Activated CD8-positive, alpha-beta memory T cell treated with anti-CD3 and anti-CD28 coated beads, Interleukin-2, amount 50 U/mL, for 24 hours (primary cell): ENCODE measurements around the gene CXXC5.

Experiments
- DNase-seq: peaks from one replicate; pipeline ENCODE4 v3.0.0-alpha.2; 2020; ENCODE audit errors: extremely low read depth

CXXC5 gene

DNA sequence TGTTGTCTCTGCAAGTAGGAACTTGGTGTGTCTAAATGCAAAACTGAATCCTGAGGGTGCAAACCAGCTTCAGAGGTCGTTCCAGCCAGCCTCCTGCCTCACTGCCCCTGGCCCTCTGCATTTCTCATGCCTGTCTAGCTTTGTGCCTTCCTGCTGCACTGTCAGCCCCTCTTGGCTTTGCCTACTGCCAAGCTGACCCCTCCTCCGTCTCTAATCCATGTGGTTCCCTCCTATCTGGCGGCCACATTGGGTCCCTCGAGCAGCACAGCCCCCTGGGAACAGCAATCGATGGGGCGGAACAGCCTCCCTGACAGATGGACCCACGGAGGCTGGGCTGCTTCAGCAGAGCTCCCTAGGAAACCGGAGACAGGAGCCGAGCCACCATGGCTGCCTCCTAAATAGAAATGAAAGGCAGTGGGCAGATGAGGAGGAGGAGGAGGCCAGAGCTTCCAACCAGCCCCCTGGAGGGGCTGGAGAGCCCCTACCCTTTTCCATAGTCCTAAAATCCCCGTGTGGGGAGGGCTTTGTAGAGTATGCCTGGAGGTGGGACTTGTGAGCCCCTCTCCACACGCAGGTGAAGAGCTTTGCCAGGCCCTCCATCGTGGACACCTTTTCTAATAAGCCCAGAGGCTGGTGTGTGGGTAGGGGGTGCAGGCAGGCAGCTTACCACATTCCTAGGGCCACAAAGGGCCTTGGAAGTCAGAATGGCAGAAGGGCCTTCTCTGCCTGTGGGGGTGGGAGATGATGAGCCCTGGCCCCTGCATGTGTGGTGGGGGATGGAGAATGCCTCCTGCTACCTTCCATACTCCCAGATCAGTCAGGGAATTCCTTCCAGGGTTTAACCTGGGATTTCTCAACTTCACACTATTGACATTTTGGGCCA, 9.2 kb upstream of the CXXC5 start:
- no peak for DNase-seq

DNA sequence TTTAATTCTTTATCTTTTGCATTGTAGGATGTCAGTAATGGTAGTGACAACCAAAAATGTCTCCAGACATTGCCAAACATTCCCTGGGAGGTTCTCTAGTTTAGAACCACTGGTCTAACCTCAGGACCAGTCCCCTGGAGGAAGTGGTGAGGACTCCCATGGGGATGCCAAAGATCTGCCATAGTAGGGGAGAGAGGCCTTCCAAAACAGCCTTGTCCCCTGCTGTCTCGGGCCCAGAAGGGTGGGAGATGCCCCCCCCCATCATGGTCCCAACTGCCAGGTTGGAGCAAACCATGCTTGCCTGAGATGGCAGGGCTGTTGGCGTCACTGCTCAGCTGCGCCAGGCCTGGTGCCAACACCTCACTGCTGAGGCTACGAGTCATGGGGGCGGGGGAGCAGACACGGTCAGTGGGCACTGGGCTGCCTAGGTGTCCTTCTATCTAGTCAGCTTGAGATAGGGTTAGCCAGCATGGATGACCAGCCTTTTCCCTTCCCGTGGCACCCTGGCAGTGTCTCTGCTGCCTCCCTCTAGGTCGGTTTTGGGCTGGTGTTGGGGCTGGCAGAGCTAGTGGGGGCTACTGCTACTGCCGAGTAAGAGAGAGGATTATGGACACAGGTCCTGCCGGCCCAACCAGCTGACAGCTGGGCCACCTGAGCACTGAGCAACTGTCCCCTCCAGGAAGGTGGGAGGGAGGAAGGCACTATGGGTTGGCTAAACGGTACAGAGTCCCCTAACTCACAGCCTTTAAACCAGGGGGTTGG, 8.3 kb upstream of the CXXC5 start:
- DNase-seq, result no peak

DNA sequence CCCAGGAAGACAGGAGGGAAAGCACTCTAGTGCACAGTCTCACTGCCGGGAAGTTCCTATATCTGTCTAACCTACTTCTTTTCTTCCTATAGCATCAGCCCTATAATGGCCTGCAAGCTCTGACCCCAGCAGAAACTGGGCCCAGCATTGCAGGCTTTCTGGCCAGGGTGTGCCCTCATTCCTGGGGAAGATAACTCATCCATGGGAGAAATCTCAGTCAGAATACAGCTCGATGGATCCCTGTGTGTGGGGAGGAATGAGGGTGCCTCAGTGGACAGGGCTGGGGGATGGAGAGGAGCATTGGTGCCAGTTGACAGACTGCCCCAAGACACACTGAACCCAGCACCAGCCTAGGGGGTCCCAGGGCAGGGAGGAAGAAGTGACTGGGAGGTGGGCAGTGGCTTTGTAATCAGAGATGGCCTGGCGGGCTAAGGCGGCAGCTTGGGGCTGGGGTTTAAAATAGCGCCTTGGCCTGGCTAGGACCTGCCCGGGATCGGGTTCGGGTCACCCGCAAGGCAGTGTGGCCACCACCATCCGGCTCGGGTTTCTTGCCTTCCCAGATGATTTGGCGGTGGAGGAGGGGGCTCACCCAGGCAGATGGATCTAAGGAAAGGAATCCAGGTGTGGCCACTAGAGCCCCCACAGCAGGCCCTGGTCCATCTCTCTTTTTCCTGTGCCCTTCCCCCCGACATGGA, 7.6 kb upstream of the CXXC5 start:
- no peak for DNase-seq

DNA sequence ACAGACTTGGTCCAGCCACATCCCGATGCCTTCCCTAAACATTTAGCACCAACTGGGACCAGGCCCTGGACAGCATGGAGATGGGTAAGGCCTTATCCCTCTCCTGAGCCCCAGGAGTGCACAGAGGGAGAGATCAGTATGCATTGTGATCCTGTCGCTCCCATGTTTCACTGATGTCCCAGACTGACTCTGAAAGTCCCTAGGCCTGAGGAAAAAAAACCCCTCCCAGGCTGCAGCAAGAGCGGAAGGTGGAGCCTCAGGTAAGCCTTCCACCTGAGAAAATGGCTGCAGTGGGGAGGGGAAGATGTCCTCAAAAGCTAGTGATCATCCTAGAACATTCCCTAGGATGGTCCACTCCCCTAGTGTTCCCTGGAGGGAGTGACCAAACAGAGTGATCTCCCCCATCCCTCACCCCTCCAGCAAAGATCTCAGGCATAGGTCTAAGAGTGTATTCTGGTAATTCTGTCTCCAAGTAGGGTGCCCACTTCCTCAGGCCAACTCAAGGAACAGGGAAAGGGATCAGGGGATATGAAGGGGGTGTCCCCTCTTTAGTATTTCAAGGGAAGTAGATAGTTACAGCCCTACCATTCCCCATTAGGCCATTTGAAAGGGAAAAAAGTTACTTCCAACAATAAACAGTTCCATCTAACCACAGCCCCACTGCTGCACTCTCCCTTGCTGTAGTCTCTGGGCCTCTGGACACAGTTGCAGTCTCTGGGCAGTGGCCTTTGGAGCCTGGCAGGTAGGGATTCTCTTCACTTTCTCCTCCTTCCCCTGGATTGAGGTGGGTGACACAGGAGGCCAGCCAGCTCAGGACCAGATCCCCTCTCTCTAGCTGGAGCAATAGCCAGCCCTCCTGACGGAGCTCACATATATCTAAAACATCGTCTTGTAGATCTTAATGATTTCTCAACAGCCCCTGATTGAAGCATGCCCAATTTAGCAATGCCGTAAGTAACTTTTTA, 6.8 kb upstream of the CXXC5 start:
- DNase-seq, result no peak

DNA sequence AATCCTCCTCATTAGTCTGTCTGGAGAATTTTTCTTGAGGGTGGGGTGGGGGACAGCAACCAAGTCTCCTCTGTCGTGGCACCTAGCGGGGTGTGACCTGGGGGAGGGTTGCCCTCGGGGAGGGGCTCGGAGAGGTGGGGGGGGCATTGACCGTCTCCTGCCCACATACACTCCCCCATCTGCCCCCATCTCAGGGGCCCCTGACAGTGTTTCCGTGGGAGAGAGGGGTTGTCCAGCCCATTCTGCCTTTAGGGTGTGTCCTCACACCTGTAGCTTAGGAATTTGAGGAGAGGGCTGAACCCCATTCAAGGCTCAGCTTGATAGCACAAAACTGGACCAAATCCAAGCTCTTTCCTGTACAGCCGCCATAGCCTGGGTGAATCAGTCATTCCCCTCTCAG, 5.9 kb upstream of the CXXC5 start:
- DNase-seq, result no peak

DNA sequence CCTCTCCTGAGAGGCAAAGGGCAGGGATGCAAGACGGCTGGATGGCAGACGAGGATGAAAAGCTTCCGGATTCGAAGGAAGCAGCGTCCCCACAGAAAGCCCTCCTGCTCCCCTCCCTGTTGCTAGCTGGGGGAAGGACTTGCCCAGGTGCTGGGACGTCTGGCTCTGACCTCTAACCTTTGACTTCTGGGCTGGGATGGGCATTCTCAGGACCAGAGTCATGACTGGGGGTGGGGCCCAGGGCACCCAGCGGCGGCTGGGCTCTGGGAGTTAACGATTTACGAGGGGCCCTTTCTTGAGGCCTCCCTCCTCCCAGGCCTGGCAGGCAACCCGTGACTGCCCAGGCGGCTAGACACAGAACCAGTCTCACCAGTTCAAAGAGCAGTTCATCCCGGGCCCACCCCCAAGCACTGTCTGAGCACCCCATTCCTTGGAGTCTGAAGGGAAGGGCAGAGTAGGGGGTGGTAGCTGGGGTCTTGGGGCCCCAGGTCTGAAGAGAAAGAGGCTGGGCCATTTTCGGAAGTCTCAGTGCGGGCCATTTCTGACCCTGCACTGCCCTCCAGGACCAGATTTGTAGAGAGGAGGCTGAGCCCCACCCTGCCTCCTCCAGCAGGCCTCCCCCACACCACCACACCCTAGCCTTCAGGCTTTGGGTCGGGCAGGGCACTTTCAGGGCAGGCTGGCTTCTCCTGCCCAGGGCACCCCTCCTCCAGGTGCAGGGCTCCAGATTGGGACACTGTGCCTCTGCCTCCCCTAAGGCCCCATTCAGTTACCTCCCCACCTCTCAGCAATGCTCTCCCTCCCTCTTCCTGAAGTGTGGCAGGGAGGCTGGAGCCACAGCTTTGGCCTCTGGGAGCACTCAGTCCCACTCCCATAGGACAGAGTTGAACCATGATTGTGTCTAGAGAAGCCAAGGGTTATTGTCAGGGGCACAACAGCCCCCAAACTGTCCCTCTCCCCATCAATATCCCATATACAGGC, 5.0 kb upstream of the CXXC5 start:
- DNase-seq, result no peak

DNA sequence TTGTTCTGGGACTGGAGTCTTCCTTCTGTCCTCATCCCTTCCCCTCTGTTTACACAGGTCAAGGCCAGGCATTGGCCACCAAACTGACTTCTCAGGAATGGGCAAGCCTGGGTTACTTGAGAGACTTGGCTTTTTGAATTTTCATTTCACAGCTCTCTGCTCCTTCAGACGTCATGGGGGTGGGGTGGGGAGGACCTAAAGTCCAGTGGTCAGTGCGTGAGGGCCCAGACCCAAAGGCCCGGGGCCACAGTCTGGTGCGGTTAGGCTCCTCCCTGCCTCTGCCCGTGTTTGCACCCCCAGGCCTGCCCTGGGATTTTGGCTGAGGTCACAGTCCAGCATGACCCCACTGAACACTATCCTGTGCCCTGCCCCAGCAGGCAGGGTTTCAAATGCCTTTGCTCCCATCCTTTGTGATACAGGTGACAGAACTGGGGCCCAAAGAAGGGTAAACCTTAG, 4.1 kb upstream of the CXXC5 start:
- DNase-seq, result no peak

DNA sequence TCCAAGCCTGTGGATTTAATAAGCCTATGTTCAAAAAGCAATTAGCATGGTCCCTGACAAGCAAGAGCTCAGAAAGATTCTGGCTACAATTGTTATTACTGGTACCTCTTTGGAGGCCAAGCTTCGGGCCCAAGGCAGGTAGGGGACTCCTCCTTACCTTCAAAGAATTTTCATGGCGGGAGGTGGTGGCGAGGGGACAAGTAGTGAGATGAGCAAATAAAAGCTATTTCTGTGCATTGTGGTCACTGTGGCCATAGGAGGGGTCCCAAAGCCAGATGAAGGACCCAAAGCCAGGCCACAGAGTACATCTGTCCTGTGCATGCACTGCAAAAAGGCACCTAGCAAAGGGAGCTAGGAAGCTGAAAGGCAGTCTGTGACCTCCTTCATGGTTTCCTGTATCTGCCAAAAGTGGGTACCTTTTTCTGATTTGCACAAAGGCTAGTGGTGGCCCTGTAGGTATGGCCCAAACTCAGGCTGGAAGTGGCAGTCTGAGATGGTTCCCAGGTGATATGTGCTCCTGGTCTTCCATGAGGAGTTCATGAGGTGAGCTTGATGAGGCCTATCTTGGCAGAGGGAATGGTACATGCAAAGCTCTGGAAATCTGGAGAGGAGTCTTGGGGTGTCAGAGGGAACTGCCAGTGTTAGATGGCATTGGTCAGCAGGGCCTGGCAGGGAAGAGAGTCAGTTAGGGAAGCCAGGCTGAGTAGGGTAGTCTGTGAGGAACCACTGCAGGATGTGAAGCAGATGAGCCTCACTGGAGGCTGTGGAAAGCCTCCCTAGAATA, 3.3 kb upstream of the CXXC5 start:
- no peak for DNase-seq

DNA sequence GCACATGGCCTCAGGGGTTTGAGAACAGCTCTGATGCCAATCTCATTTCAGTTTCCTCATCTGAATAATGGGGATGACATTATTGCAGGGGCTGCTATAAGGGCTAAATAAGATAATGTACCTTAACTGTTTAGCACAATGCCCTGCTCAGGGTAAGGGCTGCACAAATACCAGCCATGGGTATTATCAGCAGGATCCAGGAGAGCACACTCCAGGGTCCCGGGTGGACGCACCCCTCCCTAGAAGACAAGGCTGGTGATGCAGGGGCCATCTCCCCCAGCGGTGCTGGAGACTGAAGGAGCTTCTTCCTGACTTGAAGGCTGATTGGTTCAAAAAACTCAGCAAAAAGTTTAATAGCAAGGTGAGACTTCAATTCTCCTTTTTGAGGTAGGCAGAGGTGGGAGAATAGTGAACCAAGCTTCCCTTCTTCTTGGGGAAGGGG, 2.7 kb upstream of the CXXC5 start:
- DNase-seq, result no peak

DNA sequence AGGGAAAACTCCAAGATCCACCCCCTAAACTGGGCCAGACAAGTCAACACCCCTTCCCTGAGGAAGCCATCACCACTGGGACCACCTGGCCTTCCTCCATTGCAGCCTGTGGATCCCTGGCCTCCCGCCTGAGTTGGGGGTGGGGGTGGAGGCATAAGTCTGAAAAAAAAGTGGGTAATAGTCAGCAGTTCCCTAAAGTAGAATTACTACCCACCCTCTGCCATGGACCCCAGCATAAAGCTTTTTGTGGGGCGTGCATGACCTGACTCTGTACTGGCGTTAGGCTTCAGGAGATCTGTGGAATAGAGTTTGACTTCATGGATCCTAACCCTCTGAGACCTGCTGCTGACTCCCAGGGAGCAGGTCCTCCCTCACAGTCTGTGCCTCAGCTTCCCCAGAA, 2.0 kb upstream of the CXXC5 start:
- no peak for DNase-seq

DNA sequence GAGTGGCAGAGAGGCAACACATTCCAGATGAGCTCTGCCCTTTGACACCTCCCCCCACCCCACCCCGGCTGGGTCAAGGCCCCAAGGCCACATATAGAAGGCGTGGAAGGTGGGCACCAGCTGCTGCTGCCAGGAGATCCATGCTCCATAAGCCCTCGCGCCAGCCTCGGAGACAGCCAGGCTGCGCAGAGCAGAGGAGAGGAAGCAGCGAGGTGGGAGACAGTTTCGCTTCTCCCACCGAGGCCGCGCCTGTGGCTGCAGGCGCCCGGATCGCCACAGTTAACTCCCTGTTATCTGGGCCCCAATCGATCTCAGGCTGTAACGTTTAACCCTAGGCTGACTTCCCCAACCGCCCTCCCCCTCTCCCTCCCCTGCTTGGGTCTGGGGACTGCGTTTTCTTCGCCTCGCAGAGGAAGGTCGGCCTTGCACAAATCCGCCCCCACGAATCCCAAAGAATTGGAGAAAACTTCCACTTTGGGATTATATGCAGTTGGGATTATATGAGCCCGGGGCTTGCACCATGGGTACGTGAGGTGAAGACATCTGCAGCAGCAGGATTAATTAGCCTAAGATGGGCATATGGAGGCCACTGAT, 1.1 kb upstream of the CXXC5 start:
- no peak for DNase-seq

DNA sequence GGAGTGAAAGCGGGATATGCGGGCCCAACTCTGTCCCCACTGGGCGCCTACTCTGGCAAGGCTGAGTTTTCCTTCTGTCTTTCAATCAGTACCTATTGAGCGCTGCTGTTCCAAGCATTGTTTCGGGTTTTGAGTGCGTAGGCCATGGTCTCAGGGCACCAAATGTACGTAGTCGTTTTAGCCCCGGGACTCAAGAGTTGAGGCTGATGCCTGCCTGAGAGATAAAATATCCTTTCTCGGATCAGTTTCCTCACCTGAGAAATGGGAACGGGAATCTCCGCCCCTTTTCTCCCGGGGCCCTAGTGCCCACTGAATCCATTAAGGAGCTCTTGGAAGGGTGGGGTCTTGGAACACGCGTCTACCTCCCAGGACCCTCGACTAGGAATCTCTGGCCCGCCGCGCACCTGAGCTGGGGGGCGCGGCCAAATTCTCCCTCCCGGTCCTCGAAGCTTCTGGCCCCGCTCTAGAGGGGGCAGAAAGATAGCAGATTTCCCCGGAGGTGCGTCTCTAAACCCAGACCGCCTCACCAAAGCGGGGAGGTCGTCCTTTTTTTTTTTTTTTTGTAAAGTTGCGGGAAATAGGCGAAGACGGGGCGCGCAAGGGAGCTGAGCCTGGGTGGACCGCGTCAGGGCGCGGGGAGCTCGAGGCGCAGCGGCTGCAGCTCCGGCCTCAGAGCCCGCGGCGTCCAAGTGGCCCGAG, 494 bp upstream of the CXXC5 start:
- no peak for DNase-seq

DNA sequence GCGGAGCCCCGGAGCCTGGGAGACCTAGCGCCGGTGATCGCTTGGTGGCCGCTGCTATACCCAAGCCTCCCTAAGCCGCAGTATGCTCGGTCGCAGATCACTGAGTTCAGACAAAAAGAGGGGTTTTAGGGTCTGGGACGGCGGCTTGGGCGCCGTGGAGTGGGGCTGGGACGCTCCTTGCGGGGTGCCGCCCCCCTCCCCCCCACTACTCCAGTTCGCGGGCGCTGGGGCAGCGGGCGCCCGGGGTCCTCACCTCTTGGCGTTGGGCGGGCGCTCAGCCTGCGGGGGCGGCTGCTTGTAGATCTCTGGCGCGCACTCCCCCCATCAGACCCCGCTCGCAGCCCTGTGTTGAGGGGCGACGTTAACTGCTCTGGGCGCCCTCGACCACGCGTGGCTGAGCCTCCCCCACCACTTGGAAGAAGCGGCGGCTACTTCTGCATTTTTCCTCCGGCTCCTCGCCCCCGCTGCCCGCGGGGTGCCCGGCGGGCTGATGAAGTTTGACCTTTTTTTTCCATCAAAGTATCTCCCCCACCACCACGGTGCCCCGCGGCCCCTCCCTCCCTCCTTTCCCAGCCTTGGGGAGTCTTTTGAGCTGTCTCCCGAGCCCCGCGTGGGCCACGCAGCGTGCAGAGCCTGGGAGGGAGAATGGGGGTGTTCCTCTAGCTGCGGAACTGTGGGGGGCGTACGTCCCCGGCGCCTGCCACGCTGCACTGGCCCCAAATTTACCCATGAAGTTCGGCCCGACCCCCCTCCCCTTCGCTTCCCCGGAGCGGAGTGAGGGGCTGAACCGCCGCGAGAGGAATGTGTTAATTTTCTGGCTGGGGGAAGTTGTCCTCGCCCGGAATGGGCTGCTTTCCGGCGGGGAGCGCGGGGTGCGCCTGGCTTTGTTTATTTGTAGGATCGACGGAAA, 1.2 kb downstream of the CXXC5 start:
- no peak for DNase-seq

DNA sequence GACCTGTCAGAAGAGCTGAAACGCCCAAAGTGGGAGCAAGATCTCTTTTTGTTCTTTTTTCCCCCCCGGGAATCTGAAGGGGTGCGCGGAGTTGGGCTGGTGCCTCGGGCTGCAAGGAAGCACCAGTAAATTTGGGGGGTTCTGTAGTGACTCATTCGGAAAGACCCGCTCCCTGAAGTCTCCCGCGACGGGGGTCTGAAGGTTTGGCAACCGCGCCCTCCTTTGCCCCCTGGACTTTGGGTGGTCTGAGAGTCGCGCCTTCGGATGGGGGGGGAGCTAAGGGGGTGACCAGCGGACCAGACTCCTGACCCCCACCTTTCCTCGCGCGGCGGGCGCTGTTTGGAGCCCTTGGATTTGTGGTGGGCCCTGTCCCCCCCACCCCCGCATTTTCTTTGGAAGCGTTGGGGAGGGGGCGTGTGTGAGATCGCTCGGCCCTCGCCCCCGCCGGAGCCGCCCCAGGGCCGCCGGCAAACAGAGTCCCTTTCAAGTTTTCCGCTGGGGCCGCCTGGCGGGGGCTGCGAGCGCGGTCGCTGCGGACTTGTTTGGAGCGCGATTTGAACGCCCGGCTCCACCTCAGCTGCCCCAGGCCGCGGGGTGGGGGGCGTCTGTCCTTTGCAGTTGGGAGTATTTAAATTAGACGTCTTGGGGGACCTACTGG, 2.0 kb downstream of the CXXC5 start:
- no peak for DNase-seq

DNA sequence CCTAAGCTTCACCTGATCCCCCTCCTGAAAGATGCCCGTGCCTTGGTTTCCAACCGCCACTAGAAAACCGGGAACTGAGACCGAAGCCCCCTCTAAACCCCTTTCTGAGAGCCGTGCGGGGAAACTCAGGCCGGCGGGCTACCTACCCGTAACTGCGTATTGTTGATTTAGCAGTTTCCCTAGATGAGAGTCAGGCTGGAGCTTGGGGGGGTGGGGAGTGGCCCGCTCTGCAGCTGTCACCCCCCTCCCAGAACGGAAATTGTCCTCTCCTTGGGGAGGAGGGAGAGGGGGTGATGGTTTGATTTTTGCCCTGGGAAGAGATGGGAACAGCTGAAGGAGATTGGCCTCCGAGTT, 2.5 kb downstream of the CXXC5 start:
- DNase-seq, result no peak

DNA sequence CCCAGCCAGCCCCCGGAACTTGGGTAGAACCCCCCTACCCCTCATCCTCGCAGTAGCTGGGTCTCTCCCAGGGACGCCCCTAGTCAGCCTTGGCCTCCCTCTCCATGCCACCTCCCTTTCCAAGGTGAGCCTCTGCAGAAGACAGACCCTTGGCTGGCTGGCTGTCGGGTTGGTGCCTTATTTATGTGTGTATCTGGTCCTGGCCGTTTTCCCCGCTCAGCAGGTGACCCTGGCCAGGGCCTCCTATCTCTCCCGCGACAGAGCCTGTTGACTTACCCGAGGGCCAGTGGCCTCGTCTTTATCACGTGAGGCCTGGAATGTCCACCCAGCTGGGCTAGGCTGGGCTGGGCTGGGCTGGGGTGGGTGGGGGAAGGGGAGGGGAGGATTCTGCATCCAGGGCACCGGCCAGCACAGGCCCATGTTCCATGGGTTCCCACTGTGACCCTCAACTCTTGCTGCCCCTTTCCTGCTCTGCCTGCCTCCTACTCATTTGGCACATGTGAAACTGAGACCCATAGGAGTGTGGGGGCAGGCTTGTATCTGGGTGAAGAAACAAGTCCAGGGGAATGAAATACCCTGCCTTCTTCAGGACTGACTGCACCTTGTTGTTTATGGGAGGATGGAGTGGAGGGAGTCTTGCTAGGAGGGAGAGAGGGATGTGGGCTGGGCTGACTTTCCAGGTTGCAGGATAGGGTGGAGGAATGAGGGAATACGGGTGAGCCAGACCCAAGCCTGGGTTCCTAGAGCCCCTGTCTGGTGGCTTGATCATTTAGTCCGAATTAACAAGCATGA, 3.1 kb downstream of the CXXC5 start:
- DNase-seq, result no peak
